Thoracic aorta (tissue), 2 donors: ENCODE results near the gene PODXL2. TPM values are rescaled to one million over a fixed set of nuclear protein-coding genes. Genes with fewer than 3 reads are reported as not detected.
A peak's percentile ranks its signal among the peaks of the same experiment; 100 is the strongest.
"Not testable (repeated sequence)": the region's sequence is repeated elsewhere in the genome, so short reads cannot be mapped to it uniquely, and the experiment has no call there.

Experiments used
- ATAC-seq: fragments of 150-250 bp; one replicate; pipeline ENCODE4 v1.8.0; 2017; ENCODE audit warnings: low read depth; ENCODE audit not compliant: insufficient number of reproducible peaks, low FRiP score
- DNase-seq: peaks from one replicate; pipeline ENCODE4 v3.0.0-alpha.2; 2020; ENCODE audit warnings: low spot score
- H3K27ac ChIP-seq, 2 donors: fragments of 200-600 bp; sonication (generic); 1 replicate in 1 of 2; 2 replicates in 1 of 2; pipeline ENCODE4 v1.5.1; 2016; ENCODE audit warnings: mild to moderate bottlenecking in 2 of 2, moderate library complexity in 2 of 2
- H3K27me3 ChIP-seq: fragments of 200-600 bp; sonication (generic); replicated peaks from 2 replicates; pipeline ENCODE4 v1.6.0; 2016; ENCODE audit warnings: mild to moderate bottlenecking; ENCODE audit not compliant: insufficient read depth
- H3K36me3 ChIP-seq: fragments of 200-600 bp; sonication (generic); one replicate; pipeline ENCODE4 v1.5.1; 2016
- H3K4me1 ChIP-seq, 2 donors: fragments of 200-600 bp; sonication (generic); 1 replicate in 1 of 2; 2 replicates in 1 of 2; pipeline versions ENCODE4 v1.5.1 to v1.6.0; 2016; ENCODE audit warnings: low read depth in 2 of 2, mild to moderate bottlenecking in 1 of 2; ENCODE audit not compliant: control insufficient read depth in 1 of 2
- H3K4me3 ChIP-seq: fragments of 200-600 bp; sonication (generic); 2 replicates; pipeline ENCODE4 v1.5.1; 2016; ENCODE audit warnings: mild to moderate bottlenecking
- H3K9me3 ChIP-seq: fragments of 200-600 bp; sonication (generic); 2 replicates; pipeline ENCODE4 v1.5.1; 2016
- CTCF ChIP-seq: fragments of 200-600 bp; sonication (generic); IDR thresholded peaks from one replicate; pipeline ENCODE4 v1.5.1; 2019; ENCODE audit warnings: antibody characterized with exemption
- total RNA-seq, 2 donors: library from RNA; depleted of rRNA; stranded (reverse); fragments of >200 nt; gene quantifications; one replicate each; pipeline versions ENCODE4 v1.1.0 to v1.2.3, GENCODE V29; 2016

Gene PODXL2
- total RNA-seq, 2 donors from 2014 or later, result 2.8 to 7.8 TPM

- no peak for DNase-seq
- TF ChIP-seq CTCF, result no peak
- H3K27me3 ChIP-seq, result no peaks in the 10 kb centered on the region
- no peak overlapping the region for H3K27ac ChIP-seq
- no peaks in the 10 kb centered on the region for H3K36me3 ChIP-seq
- ATAC-seq, result no peak
- no peak overlapping the region for H3K4me3 ChIP-seq
- H3K9me3 ChIP-seq, result no peaks in the 10 kb centered on the region
- peaks cover 0 to 7% of the 10 kb centered on the region in 2 donors for H3K4me1 ChIP-seq
Measured at GRCh38 chr3:127650236-127650635, 21.3 kb downstream of the PODXL2 start.

GRCh38 chr3:127651516-127652172, 22.7 kb downstream of the PODXL2 start:
- H3K4me3 ChIP-seq, result no peak overlapping the region
- H3K27me3 ChIP-seq, result no peaks in the 10 kb centered on the region
- H3K9me3 ChIP-seq, result no peaks in the 10 kb centered on the region
- ATAC-seq (no peak), DNase-seq (no peak)
- no peak overlapping the region for H3K27ac ChIP-seq
- no peaks in the 10 kb centered on the region for H3K36me3 ChIP-seq
- H3K4me1 ChIP-seq, result peaks cover 0 to 15% of the 10 kb centered on the region in 2 donors
- TF ChIP-seq CTCF, result no peak

GRCh38 chr3:127652246-127652995, 23.4 kb downstream of the PODXL2 start:
- ATAC-seq (no peak), DNase-seq (no peak)
- H3K9me3 ChIP-seq, result no peaks in the 10 kb centered on the region
- H3K36me3 ChIP-seq, result no peaks in the 10 kb centered on the region
- no peak overlapping the region for H3K27ac ChIP-seq
- peaks cover 0 to 15% of the 10 kb centered on the region in 2 donors for H3K4me1 ChIP-seq
- no peaks in the 10 kb centered on the region for H3K27me3 ChIP-seq
- peak; percentile 93 for TF ChIP-seq CTCF
- H3K4me3 ChIP-seq, result no peak overlapping the region

- ATAC-seq (no peak), DNase-seq (no peak)
- no peak for TF ChIP-seq CTCF
- Histone ChIP-seq H3K9me3 (no peaks in the 10 kb centered on the region), H3K4me1 (peaks cover 4 to 28% of the 10 kb centered on the region in 2 donors), H3K27me3 (no peaks in the 10 kb centered on the region), H3K4me3 (no peak overlapping the region), H3K36me3 (no peaks in the 10 kb centered on the region), H3K27ac (no peak overlapping the region)
Measured at GRCh38 chr3:127654374-127654773, 25.4 kb downstream of the PODXL2 start.

- DNase-seq, H3K9me3 ChIP-seq, H3K4me3 ChIP-seq, H3K36me3 ChIP-seq, H3K27me3 ChIP-seq, ATAC-seq: not testable (repeated sequence)
- Histone ChIP-seq H3K27ac (peak overlapping the region; percentile 39 to 68), H3K4me1 (peaks cover 4 to 34% of the 10 kb centered on the region in 2 donors)
Measured at GRCh38 chr3:127654993-127655392, 26.0 kb downstream of the PODXL2 start.
